OCI-LY3 (cell line): ENCODE measurements around the gene ACSS2.

ENCODE experiments used
- H2AFZ ChIP-seq: fragments of 200-600, 300-600 bp; shearing (Covaris generic); 2 replicates; pipeline ENCODE4 v1.6.0; 2014; ENCODE audit warnings: antibody characterized with exemption, low read depth, low read length
- H3K27ac ChIP-seq: fragments of 200-600, 300-600 bp; sonication (generic); 2 replicates; pipeline ENCODE4 v1.5.1; 2014; ENCODE audit warnings: mild to moderate bottlenecking, low read length, moderate library complexity, mixed read lengths
- H3K27me3 ChIP-seq: fragments of 200-600, 300-600 bp; sonication (generic); 2 replicates; pipeline ENCODE4 v1.6.1; 2014; ENCODE audit warnings: low read depth, low read length, mixed read lengths
- H3K36me3 ChIP-seq: fragments of 200-600, 300-600 bp; sonication (generic); replicated peaks from 2 replicates; pipeline ENCODE3; 2014; ENCODE audit warnings: low read depth, low read length, mixed read lengths
- H3K4me1 ChIP-seq: fragments of 300-600, 200-600 bp; sonication (generic); 2 replicates; pipeline ENCODE4 v1.6.1; 2014; ENCODE audit warnings: low read length, mixed read lengths
- H3K4me2 ChIP-seq: fragments of 200-600, 300-600 bp; sonication (generic); 2 replicates; pipeline ENCODE4 v1.6.1; 2014; ENCODE audit warnings: low read length, mixed read lengths
- H3K4me3 ChIP-seq: fragments of 300-600, 200-600 bp; sonication (generic); 2 replicates; pipeline ENCODE4 v1.5.1; 2014; ENCODE audit warnings: antibody characterized with exemption, mild to moderate bottlenecking, low read length, moderate library complexity
- H3K79me2 ChIP-seq: fragments of 300-600, 200-600 bp; shearing (Covaris generic); 2 replicates; pipeline ENCODE4 v1.6.1; 2014; ENCODE audit warnings: mild to moderate bottlenecking, low read length, mixed read lengths
- H3K9ac ChIP-seq: fragments of 300-600, 200-600 bp; shearing (Covaris generic); 2 replicates; pipeline ENCODE4 v1.6.0; 2014; ENCODE audit warnings: mild to moderate bottlenecking, low read length, moderate library complexity
- H3K9me3 ChIP-seq: fragments of 200-600, 300-600 bp; shearing (Covaris generic); 2 replicates; pipeline ENCODE4 v1.6.1; 2014; ENCODE audit warnings: low read length, mixed read lengths; ENCODE audit not compliant: insufficient read depth
- H4K20me1 ChIP-seq: fragments of 200-600, 300-600 bp; sonication (generic); 2 replicates; pipeline ENCODE4 v1.6.1; 2016; ENCODE audit warnings: low read length, mixed read lengths; ENCODE audit not compliant: insufficient read depth
- CTCF ChIP-seq: fragments of 200-600, 300-600 bp; sonication (generic); IDR thresholded peaks from 2 replicates; pipeline ENCODE4 v1.5.1; 2014; ENCODE audit warnings: antibody characterized with exemption, low read length, low read depth
- EZH2phosphoT487 ChIP-seq: fragments of 200-600 bp; shearing (Covaris generic); IDR thresholded peaks from 2 replicates; pipeline ENCODE4 v1.6.1; 2018; ENCODE audit warnings: antibody characterized with exemption, mixed run types, low read depth

Gene ACSS2

GRCh38 chr20:34916774-34917354 is 40.5 kb downstream of the ACSS2 start:
- Histone ChIP-seq H3K4me1 (peaks cover 8% of the 10 kb centered on the region), H4K20me1 (no peaks in the 10 kb centered on the region), H3K9ac (no peak overlapping the region), H3K4me2 (no peak overlapping the region), H3K36me3 (no peaks in the 10 kb centered on the region), H3K27ac (no peak overlapping the region), H3K9me3 (no peaks in the 10 kb centered on the region), H3K27me3 (no peaks in the 10 kb centered on the region), H3K79me2 (no peaks in the 10 kb centered on the region), H3K4me3 (no peak overlapping the region), H2AFZ (no peak overlapping the region)
- TF ChIP-seq EZH2phosphoT487 (no peak), CTCF (no peak)

DNA sequence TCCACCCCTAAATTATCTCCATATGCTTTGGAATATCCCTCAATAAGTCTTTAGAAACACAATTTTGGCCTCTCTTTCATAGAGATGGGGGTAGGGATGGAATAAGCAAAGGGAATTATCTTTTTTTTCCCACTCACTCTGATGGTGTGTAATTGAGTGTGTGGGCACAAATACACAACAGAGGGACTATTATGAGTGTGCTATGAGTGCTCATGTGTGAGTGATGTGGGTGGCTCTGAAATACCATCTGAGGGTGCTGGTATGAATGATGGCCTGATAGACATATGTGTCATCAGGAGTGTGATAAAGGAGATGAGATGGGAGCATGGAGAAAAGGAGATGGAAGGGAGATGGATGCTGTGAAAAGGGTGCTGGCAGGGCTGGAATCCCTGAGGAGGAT is 43.6 kb downstream of the ACSS2 start:
- peaks cover 6% of the 10 kb centered on the region for H3K36me3 ChIP-seq
- H3K4me1 ChIP-seq: no peaks in the 10 kb centered on the region
- no peaks in the 10 kb centered on the region for H3K9me3 ChIP-seq

DNA sequence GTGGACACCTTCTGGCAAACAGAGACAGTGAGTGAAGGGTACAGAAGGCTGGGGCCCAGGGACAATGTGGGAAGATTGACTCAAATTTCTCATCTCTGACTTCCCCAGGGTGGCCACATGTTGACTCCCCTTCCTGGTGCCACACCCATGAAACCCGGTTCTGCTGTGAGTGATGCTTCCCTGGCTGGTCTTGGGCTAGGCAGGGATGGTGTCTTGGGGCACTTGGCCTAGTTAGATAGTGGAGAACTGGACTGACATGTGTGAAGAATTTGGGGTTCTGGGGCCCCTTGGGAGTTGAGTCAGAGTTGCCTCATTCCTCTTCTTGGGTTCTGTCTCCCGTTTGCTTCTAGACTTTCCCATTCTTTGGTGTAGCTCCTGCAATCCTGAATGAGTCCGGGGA is 45.0 kb downstream of the ACSS2 start:
- Histone ChIP-seq H4K20me1 (no peaks in the 10 kb centered on the region), H2AFZ (no peak overlapping the region), H3K9ac (no peak overlapping the region), H3K4me2 (no peak overlapping the region), H3K4me3 (no peak overlapping the region), H3K79me2 (no peaks in the 10 kb centered on the region), H3K27ac (no peak overlapping the region), H3K36me3 (peaks cover 11% of the 10 kb centered on the region), H3K27me3 (no peaks in the 10 kb centered on the region), H3K9me3 (no peaks in the 10 kb centered on the region), H3K4me1 (no peaks in the 10 kb centered on the region)
- no peak for TF ChIP-seq CTCF

More for the DNA sequence above, 43.6 kb downstream of the ACSS2 start:
- Histone ChIP-seq H3K27ac (no peak overlapping the region), H3K9ac (no peak overlapping the region), H3K79me2 (no peaks in the 10 kb centered on the region), H3K4me3 (no peak overlapping the region), H2AFZ (no peak overlapping the region), H3K27me3 (no peaks in the 10 kb centered on the region), H4K20me1 (no peaks in the 10 kb centered on the region), H3K4me2 (no peak overlapping the region)
- TF ChIP-seq EZH2phosphoT487 (no peak), CTCF (no peak)

DNA sequence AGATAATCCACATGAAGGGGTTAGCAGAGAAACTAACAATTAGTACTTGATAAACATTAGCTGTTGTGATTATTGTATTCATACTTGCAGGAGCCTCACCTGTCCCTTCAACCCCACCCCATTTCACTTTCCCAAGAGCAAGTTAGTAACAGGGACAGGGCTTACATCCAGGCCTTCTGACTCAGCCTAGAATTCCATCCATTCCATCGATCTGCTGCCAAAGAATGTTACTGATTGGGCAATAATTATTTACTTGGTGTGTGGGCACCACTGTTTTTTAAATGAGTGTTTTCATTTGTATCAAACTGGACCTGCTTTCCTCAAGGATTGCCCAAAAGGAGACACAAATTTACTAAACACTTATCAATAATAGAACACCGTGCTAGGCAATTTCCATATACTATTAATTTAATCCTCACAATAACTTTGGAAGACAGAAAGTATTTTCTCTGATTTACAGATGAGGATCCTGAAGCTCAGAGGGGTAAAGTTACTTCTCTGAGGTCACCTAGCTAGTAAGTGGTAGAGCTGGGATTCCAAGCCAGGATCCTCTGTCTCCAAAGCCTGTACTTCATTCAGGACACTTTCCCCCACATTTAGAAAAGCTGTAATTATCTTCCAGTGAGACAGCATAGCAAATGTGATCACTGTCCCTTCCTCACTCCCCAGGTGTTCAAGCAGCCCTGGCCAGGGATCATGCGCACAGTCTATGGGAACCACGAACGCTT is 46.4 kb downstream of the ACSS2 start:
- no peak overlapping the region for H3K4me2 ChIP-seq
- no peak overlapping the region for H2AFZ ChIP-seq
- no peak for TF ChIP-seq CTCF
- no peak for TF ChIP-seq EZH2phosphoT487
- no peaks in the 10 kb centered on the region for H3K27me3 ChIP-seq
- H3K9ac ChIP-seq: no peak overlapping the region
- H3K4me3 ChIP-seq: no peak overlapping the region
- no peaks in the 10 kb centered on the region for H3K4me1 ChIP-seq
- H4K20me1 ChIP-seq: no peaks in the 10 kb centered on the region
- H3K79me2 ChIP-seq: no peaks in the 10 kb centered on the region
- no peaks in the 10 kb centered on the region for H3K9me3 ChIP-seq
- peaks cover 13% of the 10 kb centered on the region for H3K36me3 ChIP-seq
- no peak overlapping the region for H3K27ac ChIP-seq
